MM.1S (cell line): Measurements from ENCODE around the gene ZDHHC21.

ENCODE experiments used
- DNase-seq: peaks from one replicate; pipeline ENCODE4 v3.0.0-alpha.2; 2015
- H2AFZ ChIP-seq: fragments of 300-600 bp; sonication (generic); 2 replicates; pipeline ENCODE4 v1.6.0; 2016; ENCODE audit warnings: antibody characterized with exemption, low read length
- H3F3A ChIP-seq: fragments of 300-600 bp; sonication (generic); 2 replicates; pipeline ENCODE4 v1.6.1; 2016; ENCODE audit warnings: mild to moderate bottlenecking, antibody characterized with exemption, low read length, moderate library complexity, mixed read lengths; ENCODE audit not compliant: insufficient read depth
- H3K27ac ChIP-seq: fragments of 300-600 bp; sonication (generic); 2 replicates; pipeline ENCODE4 v1.5.1; 2016; ENCODE audit warnings: mild to moderate bottlenecking, low read length
- H3K27me3 ChIP-seq: fragments of 300-600 bp; sonication (generic); replicated peaks from 2 replicates; pipeline ENCODE4 v1.6.0; 2016; ENCODE audit warnings: low read length; ENCODE audit not compliant: insufficient read depth
- H3K36me3 ChIP-seq: fragments of 300-600 bp; sonication (generic); replicated peaks from 2 replicates; pipeline ENCODE4 v1.6.1; 2016; ENCODE audit warnings: mild to moderate bottlenecking, low read length, mixed read lengths; ENCODE audit not compliant: insufficient read depth
- H3K4me1 ChIP-seq: fragments of 300-600 bp; sonication (generic); 2 replicates; pipeline ENCODE4 v1.6.1; 2016; ENCODE audit warnings: low read length, mixed read lengths
- H3K4me2 ChIP-seq: fragments of 300-600 bp; sonication (generic); 2 replicates; pipeline ENCODE4 v1.6.0; 2016; ENCODE audit warnings: low read depth, low read length
- H3K4me3 ChIP-seq: fragments of 300-600 bp; sonication (generic); 2 replicates; pipeline ENCODE4 v1.5.1; 2016; ENCODE audit warnings: low read length, mixed read lengths
- H3K79me2 ChIP-seq: fragments of 300-600 bp; sonication (generic); 2 replicates; pipeline ENCODE4 v1.6.1; 2016; ENCODE audit warnings: mixed run types, low read length, mixed read lengths
- H3K9ac ChIP-seq: fragments of 300-600 bp; sonication (generic); 2 replicates; pipeline ENCODE4 v1.6.1; 2016; ENCODE audit warnings: low read length, mixed read lengths
- H3K9me2 ChIP-seq: fragments of 300-600 bp; sonication (generic); replicated peaks from 2 replicates; pipeline ENCODE4 v1.6.1; 2016; ENCODE audit warnings: mild to moderate bottlenecking, low read length, mixed read lengths; ENCODE audit not compliant: insufficient read depth
- H3K9me3 ChIP-seq: fragments of 300-600 bp; sonication (generic); replicated peaks from 2 replicates; pipeline ENCODE4 v1.6.1; 2016; ENCODE audit warnings: mild to moderate bottlenecking, low read length, mixed read lengths; ENCODE audit not compliant: insufficient read depth
- H4K20me1 ChIP-seq: fragments of 300-600 bp; sonication (generic); 2 replicates; pipeline ENCODE4 v1.6.1; 2016; ENCODE audit warnings: mild to moderate bottlenecking, low read length, moderate library complexity, mixed read lengths; ENCODE audit not compliant: insufficient read depth
- EZH2 ChIP-seq: fragments of 300-600 bp; sonication (generic); optimal IDR thresholded peaks from 2 replicates; pipeline ENCODE3; 2017; ENCODE audit warnings: low read depth, mild to moderate bottlenecking, antibody characterized with exemption, low read length, mixed read lengths
- EZH2phosphoT487 ChIP-seq: fragments of 300-600 bp; sonication (generic); IDR thresholded peaks from 2 replicates; pipeline ENCODE4 v1.6.1; 2018; ENCODE audit warnings: antibody characterized with exemption, low read length
- TF ChIP-seq, protein P1 (sequence below): fragments of 300-600 bp; sonication (generic); IDR thresholded peaks from 2 replicates; pipeline ENCODE4 v1.5.1; 2016; ENCODE audit warnings: antibody characterized with exemption, low read length, mixed read lengths

Gene ZDHHC21

DNA sequence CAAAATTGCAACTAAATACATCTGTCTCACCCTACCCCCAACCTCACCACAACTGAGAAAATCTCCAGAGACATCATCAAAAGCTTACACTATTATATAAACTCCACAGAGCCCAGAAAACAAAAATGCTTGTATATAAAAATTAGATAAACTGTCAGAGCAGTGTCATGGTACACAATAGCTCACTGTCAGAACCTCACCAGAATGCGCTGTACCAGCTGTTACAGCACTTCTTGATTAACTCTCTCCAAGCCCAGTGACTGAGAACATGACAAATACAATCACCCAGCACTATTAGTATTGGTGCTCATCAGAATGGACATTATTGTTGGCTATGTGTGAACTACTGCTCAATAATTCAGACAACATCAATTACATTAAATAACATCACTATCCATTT, 65.7 kb downstream of the ZDHHC21 start:
- no peaks in the 10 kb centered on the region for H3F3A ChIP-seq
- H3K79me2 ChIP-seq, result no peaks in the 10 kb centered on the region
- DNase-seq, result no peak
- no peaks in the 10 kb centered on the region for H3K27me3 ChIP-seq
- H3K9me2 ChIP-seq, result no peaks in the 10 kb centered on the region
- H4K20me1 ChIP-seq, result no peaks in the 10 kb centered on the region
- H2AFZ ChIP-seq, result no peak overlapping the region
- H3K9me3 ChIP-seq, result no peaks in the 10 kb centered on the region
- no peak overlapping the region for H3K4me2 ChIP-seq
- no peak overlapping the region for H3K9ac ChIP-seq
- no peaks in the 10 kb centered on the region for H3K36me3 ChIP-seq
- H3K4me1 ChIP-seq, result no peaks in the 10 kb centered on the region
- no peak overlapping the region for H3K4me3 ChIP-seq
- H3K27ac ChIP-seq, result no peak overlapping the region
- TF ChIP-seq EZH2phosphoT487 (no peak), EZH2 (no peak)
- TF ChIP-seq, protein P1, sequence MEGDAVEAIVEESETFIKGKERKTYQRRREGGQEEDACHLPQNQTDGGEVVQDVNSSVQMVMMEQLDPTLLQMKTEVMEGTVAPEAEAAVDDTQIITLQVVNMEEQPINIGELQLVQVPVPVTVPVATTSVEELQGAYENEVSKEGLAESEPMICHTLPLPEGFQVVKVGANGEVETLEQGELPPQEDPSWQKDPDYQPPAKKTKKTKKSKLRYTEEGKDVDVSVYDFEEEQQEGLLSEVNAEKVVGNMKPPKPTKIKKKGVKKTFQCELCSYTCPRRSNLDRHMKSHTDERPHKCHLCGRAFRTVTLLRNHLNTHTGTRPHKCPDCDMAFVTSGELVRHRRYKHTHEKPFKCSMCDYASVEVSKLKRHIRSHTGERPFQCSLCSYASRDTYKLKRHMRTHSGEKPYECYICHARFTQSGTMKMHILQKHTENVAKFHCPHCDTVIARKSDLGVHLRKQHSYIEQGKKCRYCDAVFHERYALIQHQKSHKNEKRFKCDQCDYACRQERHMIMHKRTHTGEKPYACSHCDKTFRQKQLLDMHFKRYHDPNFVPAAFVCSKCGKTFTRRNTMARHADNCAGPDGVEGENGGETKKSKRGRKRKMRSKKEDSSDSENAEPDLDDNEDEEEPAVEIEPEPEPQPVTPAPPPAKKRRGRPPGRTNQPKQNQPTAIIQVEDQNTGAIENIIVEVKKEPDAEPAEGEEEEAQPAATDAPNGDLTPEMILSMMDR, result no peak

DNA sequence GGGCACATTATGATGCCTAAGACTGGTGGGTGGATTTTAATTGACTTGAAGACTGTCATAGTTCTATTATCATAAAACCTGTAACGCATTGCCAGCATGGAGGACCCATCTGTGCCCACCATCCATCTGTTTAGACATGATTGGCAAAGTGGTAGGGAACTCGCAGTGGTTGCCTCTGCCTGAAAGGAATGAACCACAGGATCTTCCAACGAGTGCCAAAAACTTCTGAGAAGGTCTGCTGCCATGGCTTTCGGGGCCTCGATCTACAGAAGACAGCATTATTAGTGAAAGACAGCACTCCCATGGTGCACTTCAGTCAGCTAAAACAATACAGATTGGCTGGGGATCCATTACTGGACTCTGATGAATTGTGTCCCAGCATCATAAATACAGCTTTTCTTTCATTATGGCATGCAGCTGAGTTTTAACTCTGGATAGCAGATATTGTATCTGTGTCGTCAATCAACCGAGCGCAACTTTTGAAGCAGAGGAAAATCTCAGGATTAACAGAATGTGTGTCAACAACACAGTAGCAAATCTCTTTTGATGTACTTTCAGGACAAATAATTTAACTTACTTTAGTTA, 74.3 kb downstream of the ZDHHC21 start:
- H2AFZ ChIP-seq, result no peak overlapping the region
- H3K4me1 ChIP-seq, result no peaks in the 10 kb centered on the region
- no peak overlapping the region for H3K9ac ChIP-seq
- TF ChIP-seq, protein P1, result no peak
- TF ChIP-seq EZH2, result no peak
- TF ChIP-seq EZH2phosphoT487, result no peak
- H3K9me3 ChIP-seq, result no peaks in the 10 kb centered on the region
- no peaks in the 10 kb centered on the region for H3K79me2 ChIP-seq
- no peaks in the 10 kb centered on the region for H4K20me1 ChIP-seq
- no peak for DNase-seq
- H3K9me2 ChIP-seq, result no peaks in the 10 kb centered on the region
- no peaks in the 10 kb centered on the region for H3K36me3 ChIP-seq
- no peaks in the 10 kb centered on the region for H3F3A ChIP-seq
- H3K4me3 ChIP-seq, result no peak overlapping the region
- H3K27me3 ChIP-seq, result no peaks in the 10 kb centered on the region
- no peak overlapping the region for H3K27ac ChIP-seq
- no peak overlapping the region for H3K4me2 ChIP-seq

DNA sequence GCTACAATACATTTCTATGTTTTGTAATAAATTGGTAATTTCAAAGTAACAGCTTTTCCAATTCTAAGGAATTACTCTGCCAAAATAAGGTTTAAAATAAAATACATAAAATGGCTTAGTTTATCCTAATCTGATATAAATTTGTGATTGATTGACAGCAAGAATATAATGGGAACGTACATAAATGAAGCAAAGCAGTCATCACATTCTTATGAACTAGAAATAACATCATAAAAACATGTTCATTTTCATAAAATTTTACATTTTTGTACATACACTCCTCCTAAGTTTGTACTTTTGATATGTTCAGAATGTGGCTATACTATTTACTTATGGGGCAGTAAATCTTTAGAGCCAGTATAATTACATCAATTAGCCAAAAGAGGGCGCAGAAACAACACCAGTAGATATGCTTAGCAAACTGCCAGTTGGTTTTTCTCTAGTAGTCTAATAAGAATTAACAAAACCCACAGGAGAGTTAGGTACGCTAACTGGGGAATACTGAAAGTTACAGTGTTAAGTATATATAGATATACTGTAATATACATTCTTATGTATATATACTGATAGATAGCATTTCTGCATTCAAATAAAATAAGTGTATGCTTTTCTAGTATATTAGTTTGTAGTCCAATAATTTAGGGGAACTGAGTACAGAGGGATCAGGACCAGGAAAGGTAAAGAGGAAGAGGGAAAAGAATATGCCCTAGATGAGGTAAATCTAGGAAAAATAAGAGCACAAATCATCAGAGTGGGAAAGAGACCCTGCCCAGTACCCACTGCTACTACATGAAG, 76.8 kb downstream of the ZDHHC21 start:
- Histone ChIP-seq H4K20me1 (no peaks in the 10 kb centered on the region), H3K4me1 (no peaks in the 10 kb centered on the region), H3K9me2 (no peaks in the 10 kb centered on the region), H2AFZ (no peak overlapping the region), H3K9ac (no peak overlapping the region), H3K79me2 (no peaks in the 10 kb centered on the region), H3K36me3 (no peaks in the 10 kb centered on the region), H3F3A (no peaks in the 10 kb centered on the region), H3K4me2 (no peak overlapping the region), H3K27ac (no peak overlapping the region), H3K27me3 (no peaks in the 10 kb centered on the region), H3K9me3 (no peaks in the 10 kb centered on the region), H3K4me3 (no peak overlapping the region)
- TF ChIP-seq, protein P1, result peak; percentile 42
- no peak for TF ChIP-seq EZH2phosphoT487
- peak; percentile 18 for DNase-seq
